GM19328 (cell line): ENCODE data around the gene ANAPC13.

Source experiments
- ATAC-seq: cut with Tn5 transposase; IDR thresholded peaks from one replicate; pipeline ENCODE4 v1.9.1; 2021; ENCODE audit warnings: mild to moderate bottlenecking, moderate library complexity; ENCODE audit not compliant: unreplicated experiment

The ANAPC13 gene

GRCh38 chr3:134457376-134458074 lies 28.3 kb downstream of the ANAPC13 start:
- ATAC-seq, result no peak

- ATAC-seq, result no peak
Observed at GRCh38 chr3:134453631-134454030, 32.2 kb downstream of the ANAPC13 start.

GRCh38 chr3:134449951-134450350 lies 35.8 kb downstream of the ANAPC13 start:
- no peak for ATAC-seq

GRCh38 chr3:134449277-134449676 lies 36.5 kb downstream of the ANAPC13 start:
- ATAC-seq, result no peak

GRCh38 chr3:134448664-134449063 lies 37.1 kb downstream of the ANAPC13 start:
- ATAC-seq, result no peak

- no peak for ATAC-seq
Observed at GRCh38 chr3:134447351-134447750, 38.4 kb downstream of the ANAPC13 start.

GRCh38 chr3:134446800-134447199 lies 39.0 kb downstream of the ANAPC13 start:
- no peak for ATAC-seq

- ATAC-seq, result no peak
Observed at GRCh38 chr3:134445636-134446035, 40.1 kb downstream of the ANAPC13 start.

GRCh38 chr3:134445095-134445494 lies 40.7 kb downstream of the ANAPC13 start:
- ATAC-seq, result no peak

- no peak for ATAC-seq
Observed at GRCh38 chr3:134441821-134442220, 44.0 kb downstream of the ANAPC13 start.

- no peak for ATAC-seq
Observed at GRCh38 chr3:134441321-134441720, 44.5 kb downstream of the ANAPC13 start.

GRCh38 chr3:134437211-134437752 lies 48.5 kb downstream of the ANAPC13 start:
- ATAC-seq, result no peak

GRCh38 chr3:134432236-134432635 lies 53.5 kb downstream of the ANAPC13 start:
- no peak for ATAC-seq

- no peak for ATAC-seq
Observed at GRCh38 chr3:134430950-134431445, 54.8 kb downstream of the ANAPC13 start.

GRCh38 chr3:134430174-134430573 lies 55.6 kb downstream of the ANAPC13 start:
- ATAC-seq, result no peak

- ATAC-seq, result no peak
Observed at GRCh38 chr3:134428401-134428800, 57.4 kb downstream of the ANAPC13 start.
